Type B pancreatic cell (in vitro differentiated cells): ENCODE data around the gene ECM2. TPM values are rescaled to one million over a fixed set of nuclear protein-coding genes. Genes with fewer than 3 reads are reported as not detected.
A peak's percentile ranks its signal among the peaks of the same experiment; 100 is the strongest.

Source experiments
- DNase-seq: peaks from one replicate; pipeline ENCODE4 v3.0.0; 2021; ENCODE audit warnings: mixed read lengths; ENCODE audit not compliant: unreplicated experiment; ENCODE audit errors: extremely low spot score
- H3K27ac Mint-ChIP-seq: 2 replicates; pipeline ENCODE4 v1.8.0; 2021; ENCODE audit warnings: mild to moderate bottlenecking, mixed read lengths
- H3K27me3 Mint-ChIP-seq: 2 replicates; pipeline ENCODE4 v1.8.0; 2021; ENCODE audit warnings: mixed read lengths
- H3K36me3 Mint-ChIP-seq: 2 replicates; pipeline ENCODE4 v1.8.0; 2021; ENCODE audit warnings: mixed read lengths
- H3K4me1 Mint-ChIP-seq: one replicate; pipeline ENCODE4 v1.8.0; 2021; ENCODE audit warnings: mixed read lengths; ENCODE audit not compliant: unreplicated experiment
- H3K4me3 Mint-ChIP-seq: 2 replicates; pipeline ENCODE4 v1.8.0; 2021; ENCODE audit warnings: mild to moderate bottlenecking, mixed read lengths
- H3K9me3 Mint-ChIP-seq: 2 replicates; pipeline ENCODE4 v1.8.0; 2021; ENCODE audit warnings: mixed read lengths
- CTCF ChIP-seq: fragments of 200-600 bp; sonication (generic); conservative IDR thresholded peaks from 2 replicates; pipeline ENCODE4 v1.5.0; 2021; ENCODE audit warnings: antibody characterized with exemption, mild to moderate bottlenecking
- total RNA-seq: library from RNA; stranded (reverse); gene quantifications from 2 replicates; pipeline ENCODE4 v1.2.1, GENCODE V29; 2021; ENCODE audit warnings: low replicate concordance

Gene ECM2
- total RNA-seq, 1 donor from 2014 or later: 0.51 TPM

GRCh38 chr9:92503156-92503555 is 32.6 kb downstream of the ECM2 start:
- Mint-ChIP-seq H3K27me3 (no peaks in the 10 kb centered on the region), H3K9me3 (no peaks in the 10 kb centered on the region), H3K4me1 (no peaks in the 10 kb centered on the region), H3K4me3 (no peak overlapping the region), H3K36me3 (no peaks in the 10 kb centered on the region), H3K27ac (no peak overlapping the region)
- DNase-seq: no peak
- no peak for TF ChIP-seq CTCF

- DNase-seq: no peak
- Mint-ChIP-seq H3K9me3 (no peaks in the 10 kb centered on the region), H3K36me3 (peaks cover 3% of the 10 kb centered on the region), H3K27me3 (no peaks in the 10 kb centered on the region), H3K4me1 (no peaks in the 10 kb centered on the region), H3K27ac (no peak overlapping the region), H3K4me3 (no peak overlapping the region)
- TF ChIP-seq CTCF: peak; percentile 53
These were observed 34.0 kb downstream of the ECM2 start for GRCh38 chr9:92501671-92502393.

GRCh38 chr9:92500725-92501124 is 35.1 kb downstream of the ECM2 start:
- no peaks in the 10 kb centered on the region for H3K27me3 Mint-ChIP-seq
- H3K4me1 Mint-ChIP-seq: no peaks in the 10 kb centered on the region
- H3K36me3 Mint-ChIP-seq: peaks cover 3% of the 10 kb centered on the region
- no peak overlapping the region for H3K27ac Mint-ChIP-seq
- H3K4me3 Mint-ChIP-seq: no peak overlapping the region
- DNase-seq: no peak
- TF ChIP-seq CTCF: no peak
- H3K9me3 Mint-ChIP-seq: no peaks in the 10 kb centered on the region

- H3K27me3 Mint-ChIP-seq: no peaks in the 10 kb centered on the region
- H3K27ac Mint-ChIP-seq: no peak overlapping the region
- no peaks in the 10 kb centered on the region for H3K4me1 Mint-ChIP-seq
- no peak overlapping the region for H3K4me3 Mint-ChIP-seq
- H3K36me3 Mint-ChIP-seq: peaks cover 3% of the 10 kb centered on the region
- no peak for TF ChIP-seq CTCF
- no peak for DNase-seq
- no peaks in the 10 kb centered on the region for H3K9me3 Mint-ChIP-seq
These were observed 36.1 kb downstream of the ECM2 start for GRCh38 chr9:92499701-92500100.

- no peak overlapping the region for H3K4me3 Mint-ChIP-seq
- no peak for TF ChIP-seq CTCF
- H3K36me3 Mint-ChIP-seq: peaks cover 3% of the 10 kb centered on the region
- no peaks in the 10 kb centered on the region for H3K9me3 Mint-ChIP-seq
- DNase-seq: no peak
- H3K4me1 Mint-ChIP-seq: no peaks in the 10 kb centered on the region
- no peaks in the 10 kb centered on the region for H3K27me3 Mint-ChIP-seq
- no peak overlapping the region for H3K27ac Mint-ChIP-seq
These were observed 39.2 kb downstream of the ECM2 start for GRCh38 chr9:92496396-92497176.
